Inflammatory macrophage treated with lipopolysaccharide for 1 hour (primary cell): ENCODE data around the gene SEC16A.
"Not testable (repeated sequence)": the region's sequence is repeated elsewhere in the genome, so short reads cannot be mapped to it uniquely, and the experiment has no call there.

Source experiments
- DNase-seq, 2 donors: peaks; one replicate each; pipeline ENCODE4 v3.0.0-alpha.2; 2020 to 2022

The SEC16A gene

DNA sequence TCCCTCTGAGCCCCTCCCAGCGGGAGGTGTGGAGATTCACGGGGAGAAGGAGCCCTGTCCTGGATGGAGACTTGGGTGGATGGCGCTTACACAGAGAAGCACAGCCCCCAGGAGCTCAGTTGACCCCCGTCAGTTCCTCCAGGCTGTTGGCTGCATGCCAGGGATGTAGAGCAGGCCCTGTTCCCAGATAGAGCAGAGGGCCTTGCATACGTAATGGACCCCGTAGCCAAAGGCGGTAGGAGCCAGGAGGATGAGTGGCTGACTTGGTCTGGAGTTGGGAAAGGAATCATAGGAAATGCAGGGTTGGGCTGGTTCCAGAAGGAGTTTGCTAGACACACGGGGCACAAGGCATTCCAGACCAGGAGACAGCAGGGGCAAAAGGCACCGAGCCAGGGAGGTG, 69.9 kb downstream of the SEC16A start:
- DNase-seq = no peak

DNA sequence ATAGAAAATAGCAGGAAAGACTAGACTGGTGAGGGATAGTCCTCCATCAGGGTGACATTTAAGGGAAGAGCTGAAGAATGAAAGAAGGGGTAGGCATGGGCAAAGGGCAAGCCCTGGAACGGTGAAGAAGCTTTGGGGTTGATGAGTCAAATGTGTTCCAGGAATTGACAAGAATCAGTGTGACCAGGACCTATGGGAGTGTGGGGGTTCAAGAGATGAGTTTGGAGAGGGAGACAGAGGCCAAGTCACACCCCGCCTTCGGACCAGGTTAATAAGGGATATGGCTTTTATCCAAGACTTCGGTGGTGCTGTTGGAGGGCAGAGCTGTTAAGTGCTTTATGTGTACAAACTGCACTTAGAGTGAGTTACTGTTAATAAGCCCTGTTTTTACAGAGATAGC, 71.5 kb downstream of the SEC16A start:
- no peak for DNase-seq

- DNase-seq = peak; percentile 85 to 99
Observed at GRCh38 chr9:136410500-136411287, 72.1 kb downstream of the SEC16A start, which contains the start of the genes ENTR1 and PMPCA. Gene ENTR1 (minus strand): TSS chr9:136410614. CDS start chr9:136410397, 217 bp downstream. Gene PMPCA (plus strand): TSS chr9:136410658. CDS start chr9:136410669, 11 bp downstream.

GRCh38 chr9:136409557-136410455, 73.0 kb downstream of the SEC16A start:
- peak; percentile 10 to 14 for DNase-seq

GRCh38 chr9:136407911-136408310, 74.9 kb downstream of the SEC16A start:
- no peak for DNase-seq

DNA sequence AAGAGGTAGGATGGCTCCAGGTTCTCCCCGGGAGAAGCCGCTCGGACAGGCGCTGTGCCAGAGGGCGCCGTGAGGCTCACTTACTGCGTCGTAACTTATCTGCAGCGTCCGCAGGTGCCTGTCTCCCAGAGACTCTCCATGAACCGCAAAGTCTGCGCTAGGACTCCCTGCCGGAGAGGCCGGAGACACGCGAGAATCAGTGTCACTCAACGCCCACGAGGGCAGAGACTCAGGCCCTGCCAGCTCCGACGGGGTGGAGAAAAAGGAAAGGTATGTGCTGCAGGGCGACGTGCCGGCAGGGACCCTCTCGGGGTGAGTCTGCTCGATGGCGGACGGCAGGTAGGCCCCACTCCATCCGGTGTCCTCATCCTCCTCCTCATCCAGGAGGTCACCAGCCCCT, 75.8 kb downstream of the SEC16A start:
- DNase-seq = not testable (repeated sequence)

- DNase-seq = not testable (repeated sequence)
Observed at GRCh38 chr9:136405904-136406303, 76.9 kb downstream of the SEC16A start.

GRCh38 chr9:136405481-136405880, 77.4 kb downstream of the SEC16A start:
- no peak for DNase-seq

- DNase-seq = no peak
Observed at GRCh38 chr9:136404801-136405136, 78.1 kb downstream of the SEC16A start.

DNA sequence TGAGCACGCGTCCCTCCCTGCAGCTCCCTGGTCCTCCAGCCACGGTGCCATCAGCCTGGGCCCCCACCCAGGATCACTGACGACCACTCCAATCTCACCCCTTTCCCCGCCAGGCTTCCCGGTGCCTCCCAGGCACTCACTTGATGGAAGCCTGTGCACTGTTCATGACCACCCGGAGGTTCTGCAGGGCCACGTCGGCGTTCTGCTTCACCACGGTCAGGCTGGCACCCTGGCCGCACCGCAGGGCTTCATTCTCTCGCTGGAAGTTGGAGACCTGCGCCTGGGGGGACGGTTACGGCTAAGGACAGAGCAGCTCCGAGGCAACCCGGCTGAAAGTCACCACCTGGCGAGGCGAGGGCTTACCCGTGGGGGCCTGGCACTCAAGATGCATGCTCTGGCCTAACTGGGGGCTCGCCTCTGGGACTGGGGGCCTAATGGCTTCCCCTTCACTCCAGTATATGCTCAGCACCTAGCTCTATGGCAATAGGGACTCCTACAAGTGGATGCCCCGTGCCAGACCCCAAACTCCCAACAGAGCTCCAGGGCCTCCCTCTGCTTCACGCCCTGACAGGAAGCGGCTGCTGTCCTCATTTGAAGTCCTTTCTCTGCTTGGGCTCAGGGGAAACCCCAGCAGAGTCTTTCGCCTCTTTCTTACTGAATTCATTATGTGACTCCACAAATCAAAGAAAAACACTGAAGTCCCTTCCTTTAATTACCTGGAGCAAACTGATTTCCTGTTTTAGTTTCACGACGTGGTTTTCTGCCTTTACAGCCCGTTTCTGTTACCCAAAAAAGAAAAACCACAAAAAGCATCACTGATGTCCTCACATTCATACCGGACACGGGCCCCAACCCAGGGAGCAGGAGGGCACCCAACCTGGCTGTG, 78.7 kb downstream of the SEC16A start:
- no peak for DNase-seq

DNA sequence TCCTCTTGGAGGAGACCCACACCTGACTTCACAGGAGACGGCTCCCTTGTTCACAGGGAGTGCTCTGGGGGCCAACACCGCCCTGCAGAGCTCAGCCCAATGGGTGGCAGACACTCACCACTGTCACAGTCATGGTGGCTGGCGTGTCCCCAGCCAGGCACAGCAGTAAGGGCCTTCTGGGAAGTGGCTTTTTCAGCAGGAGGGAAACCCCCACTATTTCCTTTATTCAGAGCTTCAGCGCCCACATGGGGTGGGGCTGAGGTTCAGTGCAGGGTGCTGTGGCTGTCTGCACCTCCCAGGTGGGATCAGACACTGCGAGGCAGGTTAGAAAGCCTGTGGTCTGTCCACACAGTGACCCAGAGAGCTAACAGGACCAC, 79.3 kb downstream of the SEC16A start:
- peak in 1 of 2 donors; percentile 3 for DNase-seq

- DNase-seq = no peak
Observed at GRCh38 chr9:136402067-136402466, 80.8 kb downstream of the SEC16A start.

DNA sequence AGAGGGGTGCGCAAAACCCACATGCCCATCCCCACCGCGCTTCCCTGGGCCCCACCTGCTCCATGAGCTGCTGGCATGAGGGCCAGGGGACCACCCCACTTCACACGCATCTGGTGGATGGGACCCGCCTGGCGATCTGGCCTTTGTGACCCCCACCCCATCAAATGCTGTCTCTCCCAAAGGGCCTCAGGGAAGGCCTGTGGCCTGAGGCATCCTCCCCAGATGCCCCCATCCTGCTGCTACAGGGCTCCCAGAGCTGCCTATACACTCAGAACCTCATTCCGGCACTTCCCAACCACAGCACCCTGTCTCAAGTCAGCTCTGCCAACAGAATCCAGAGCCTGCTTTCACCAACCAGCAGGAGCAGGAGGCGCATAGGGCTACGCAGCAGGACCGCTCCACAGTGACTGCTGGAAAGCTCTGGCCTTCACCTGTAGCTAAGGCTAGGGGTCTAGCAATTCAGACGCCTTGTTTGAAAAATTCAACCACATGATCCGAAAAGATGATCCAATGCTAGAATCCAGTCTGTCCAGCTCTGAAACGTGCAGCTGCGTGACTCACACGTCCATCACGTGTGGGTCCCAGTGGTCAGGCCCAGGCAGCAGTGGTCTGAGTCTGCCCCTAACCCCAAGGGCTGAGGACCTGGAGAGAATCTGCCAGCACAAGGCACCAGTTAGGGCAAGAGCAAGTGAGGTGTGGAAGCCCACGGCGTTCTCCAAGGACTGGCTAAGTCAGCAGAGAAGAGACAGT, 81.5 kb downstream of the SEC16A start:
- no peak for DNase-seq

DNA sequence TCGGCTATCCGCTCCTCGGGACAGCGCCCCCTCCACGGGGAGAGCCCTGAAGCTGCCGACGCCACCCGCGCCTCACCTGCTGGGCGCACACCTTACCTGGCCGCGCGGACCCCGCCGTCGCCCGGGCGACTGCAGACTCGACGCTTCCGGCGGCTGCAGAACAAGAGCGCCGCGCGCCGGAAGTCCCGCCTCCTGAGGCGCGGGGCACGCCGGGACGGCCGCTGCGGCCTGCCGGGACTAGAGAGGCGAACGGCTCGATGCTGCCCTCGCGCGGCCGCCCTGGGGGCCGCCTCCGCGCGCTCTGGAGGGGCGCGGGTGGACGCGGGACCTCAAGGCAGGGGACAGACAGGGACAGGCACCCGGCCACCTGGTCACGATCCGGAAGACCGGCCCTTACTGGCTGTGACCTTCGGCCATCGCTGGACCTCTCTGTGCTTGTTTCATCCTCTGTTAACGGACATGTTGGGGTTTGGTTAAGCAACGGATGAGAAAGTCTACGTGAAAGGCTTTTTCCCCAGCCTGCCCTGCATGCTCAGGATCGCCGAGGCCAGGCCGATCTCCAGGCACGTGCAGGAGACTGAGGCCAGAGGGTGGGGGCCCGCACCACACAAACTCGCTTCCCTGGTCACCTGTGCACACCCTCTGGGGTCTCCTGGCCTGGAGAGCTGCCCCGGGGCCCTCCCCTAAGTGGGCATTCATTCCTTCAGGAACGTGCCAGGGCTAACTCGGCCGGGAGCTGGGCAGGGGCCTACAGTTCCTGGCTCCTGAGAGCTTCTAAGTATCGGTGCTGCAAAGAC, 82.6 kb downstream of the SEC16A start, which contains the start of gene SNAPC4:
TSS of gene SNAPC4 (minus strand) at position 133 of the 797 bp plus-strand sequence. CDS start 1,742 bp downstream, outside the sequence.
- DNase-seq = peak; percentile 79 to 93

DNA sequence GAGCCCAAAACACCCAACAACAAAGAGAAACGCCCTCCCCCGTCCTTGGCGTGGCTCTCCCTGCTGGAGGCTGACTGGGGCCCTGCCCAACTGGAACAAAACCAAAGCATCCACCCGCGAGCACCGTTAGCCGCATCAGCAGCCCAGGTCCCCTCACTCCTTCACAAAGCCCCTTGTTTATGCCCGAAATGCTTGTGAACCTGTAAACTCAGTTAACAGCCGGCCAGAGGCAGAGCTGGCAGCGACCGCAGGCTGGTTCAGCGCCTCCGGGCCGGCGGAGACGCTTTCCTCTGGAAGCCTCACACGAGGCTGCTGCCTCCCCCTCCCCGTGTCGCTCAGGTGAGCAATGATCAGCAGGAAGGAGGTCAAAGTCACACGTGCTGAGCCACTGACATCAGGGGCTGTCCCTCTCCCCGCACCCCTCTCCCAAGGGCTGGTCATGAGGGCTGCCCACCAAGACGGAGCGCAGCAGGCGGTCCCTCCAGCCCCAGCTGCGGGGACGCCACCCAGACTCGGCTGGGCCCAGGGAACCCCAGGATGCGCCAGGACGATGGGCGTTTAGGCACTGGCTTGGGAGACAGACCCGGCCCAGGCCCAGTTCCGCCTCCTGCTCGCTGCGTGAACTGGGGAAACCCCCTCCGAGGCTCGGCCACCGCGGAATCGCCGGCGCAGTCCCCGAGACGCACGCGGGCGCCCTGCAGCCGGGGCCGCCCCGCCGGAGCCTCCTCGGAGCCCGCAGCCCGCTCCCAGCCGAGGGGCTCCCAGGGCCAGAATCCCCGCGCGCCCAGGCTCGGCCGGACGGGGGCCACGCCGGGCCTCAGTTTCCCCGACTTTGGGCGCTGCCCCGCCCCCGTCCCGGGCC, 83.4 kb downstream of the SEC16A start:
- peak; percentile 38 to 47 for DNase-seq

- DNase-seq = no peak
Observed at GRCh38 chr9:136398286-136398685, 84.6 kb downstream of the SEC16A start.

DNA sequence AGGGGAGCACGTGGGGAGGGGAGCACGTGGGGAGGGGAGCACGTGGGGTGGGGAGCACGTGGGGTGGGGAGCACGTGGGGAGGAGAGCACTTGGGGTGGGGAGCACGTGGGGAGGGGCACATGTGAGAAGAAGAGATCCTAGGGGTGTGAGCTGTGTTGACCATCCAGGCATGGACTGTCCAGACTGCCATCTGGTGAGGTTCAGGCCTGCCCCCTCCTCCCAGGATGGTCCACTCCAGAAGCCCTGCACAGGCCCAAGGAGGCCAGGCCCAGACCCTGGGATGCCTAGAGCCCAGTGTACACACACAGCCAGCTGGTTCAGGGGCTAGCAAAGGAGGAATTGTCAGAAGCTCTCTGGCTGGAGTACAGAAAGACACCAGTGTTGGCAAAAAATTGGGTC, 85.2 kb downstream of the SEC16A start:
- no peak for DNase-seq

DNA sequence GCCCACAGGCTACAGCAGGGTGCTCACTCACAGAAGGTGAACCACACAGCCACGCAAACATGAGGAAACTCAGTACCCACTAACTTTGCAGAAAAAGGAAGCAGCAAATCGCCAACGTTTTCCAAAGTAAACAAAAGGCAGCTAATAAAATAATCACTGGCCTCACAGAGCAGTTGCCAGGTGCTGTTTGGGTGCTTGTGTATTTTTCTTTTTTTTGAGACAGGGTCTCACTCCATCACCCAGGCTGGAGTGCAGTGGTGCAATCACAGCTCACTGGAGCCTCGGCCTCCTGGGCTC, 86.7 kb downstream of the SEC16A start:
- no peak for DNase-seq

DNA sequence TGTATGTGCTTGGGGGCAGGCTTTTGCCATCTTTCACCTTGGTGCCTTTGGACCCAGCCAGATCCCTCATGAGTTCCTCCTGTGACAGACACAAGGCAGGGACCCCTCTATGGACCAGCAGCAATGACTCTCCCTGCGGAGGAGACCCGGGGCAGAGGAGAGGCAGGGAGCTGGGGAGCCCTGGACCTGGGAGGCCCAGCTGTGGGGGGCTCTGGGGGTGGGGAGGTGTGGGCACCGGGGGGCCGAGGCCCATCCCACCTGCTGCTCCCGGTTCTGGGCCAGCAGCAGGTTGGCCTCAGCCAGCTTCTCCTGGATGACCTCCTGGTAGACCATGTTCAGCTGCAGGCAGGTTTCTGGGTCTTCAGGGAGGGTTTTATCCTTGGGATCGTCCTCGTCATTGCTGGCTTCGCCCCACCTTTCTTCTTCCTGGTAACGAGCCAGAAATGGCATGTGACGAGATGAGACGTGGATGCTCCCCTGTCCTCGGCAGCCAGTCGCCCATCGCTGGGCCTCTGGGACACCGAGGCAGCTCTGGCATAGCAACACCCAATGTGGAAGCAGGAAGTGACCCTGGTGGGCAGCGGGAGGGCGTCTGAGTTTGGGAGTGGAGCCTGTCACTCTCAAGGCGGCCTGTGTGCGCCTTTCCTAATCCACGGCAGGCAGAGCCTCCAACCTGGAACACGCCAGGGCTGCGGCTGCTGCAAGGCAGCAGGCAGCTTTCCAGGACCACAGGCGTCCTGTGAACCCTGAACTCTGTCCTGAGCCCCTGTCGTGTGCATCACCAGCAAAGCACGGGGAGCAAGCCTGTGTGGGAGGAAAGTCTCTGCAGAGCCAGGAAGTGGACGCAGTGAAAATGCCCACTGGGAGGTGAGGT, 87.3 kb downstream of the SEC16A start:
- DNase-seq = no peak
